Measurements from ENCODE around the gene CRYAA. TPM values are rescaled to one million over a fixed set of nuclear protein-coding genes. Genes with fewer than 3 reads are reported as not detected.

The CRYAA gene
- total RNA-seq, 1 experiment from 2014 or later, result not detected

GRCh38 chr21:43209575-43210453 is 41.0 kb downstream of the CRYAA start:
- Mint-ChIP-seq H3K4me1 (peaks cover 8% of the 10 kb centered on the region; the same call in 1 of the 2 replicates), H3K27me3 (ENCODE audit: low read depth) (peaks cover 4% of the 10 kb centered on the region; the same call in 1 of the 2 replicates), H3K4me3 (no peak overlapping the region), H3K9me3 (no peaks in the 10 kb centered on the region), H3K27ac (no peak overlapping the region), H3K36me3 (no peaks in the 10 kb centered on the region)
- ChIA-PET POLR2A (no interaction called here), CTCF (interaction anchor here (1.0 kb wide), 1 partner anchor 17 kb away, joined by 4 read pairs; no protein-coding TSS in a partner anchor)
- DNase-seq (ENCODE audit: low spot score), result peak; percentile 8
- TF ChIP-seq AFF4 (CRISPR knock-in tag; IDR thresholded peaks at IDR 0.05; ENCODE audit: borderline replicate concordance) (no peak), GABPB1 (CRISPR knock-in tag; IDR thresholded peaks at IDR 0.05) (peak; percentile 37; the same call in 1 of the 2 replicates), ZNF532 (CRISPR knock-in tag; IDR thresholded peaks at IDR 0.05; ENCODE audit: borderline replicate concordance) (no peak)
- no peak for ATAC-seq

GRCh38 chr21:43210454-43211071 is 41.8 kb downstream of the CRYAA start:
- no peak overlapping the region for H3K4me3 Mint-ChIP-seq
- DNase-seq (ENCODE audit: low spot score) (peak; percentile 5), ATAC-seq (no peak)
- no peaks in the 10 kb centered on the region for H3K9me3 Mint-ChIP-seq
- peaks cover 4% of the 10 kb centered on the region; the same call in 1 of the 2 replicates for H3K27me3 Mint-ChIP-seq (ENCODE audit: low read depth)
- CTCF ChIA-PET, result interaction anchor here (0.5 to 1.7 kb wide), 8 partner anchors 11 to 105 kb away, joined by 3 to 8 read pairs (median 5); no protein-coding TSS in a partner anchor
- H3K36me3 Mint-ChIP-seq, result no peaks in the 10 kb centered on the region
- POLR2A ChIA-PET, result no interaction called here
- H3K4me1 Mint-ChIP-seq, result peaks cover 8% of the 10 kb centered on the region; the same call in 1 of the 2 replicates
- no peak overlapping the region for H3K27ac Mint-ChIP-seq
- TF ChIP-seq FOXP4 (CRISPR knock-in tag; IDR thresholded peaks at IDR 0.05) (no peak), ZNF396 (CRISPR knock-in tag; IDR thresholded peaks at IDR 0.05; ENCODE audit: borderline replicate concordance) (no peak), HMGA2 (CRISPR knock-in tag; IDR thresholded peaks at IDR 0.05) (no peak), RORB (CRISPR knock-in tag; IDR thresholded peaks at IDR 0.05) (no peak), E2F1 (CRISPR knock-in tag; IDR thresholded peaks at IDR 0.05) (no peak), ZMAT4 (CRISPR knock-in tag; IDR thresholded peaks at IDR 0.05) (no peak), STAT6 (CRISPR knock-in tag; conservative IDR thresholded peaks at IDR 0.05; ENCODE audit: low read depth) (no peak), USF1 (CRISPR knock-in tag; IDR thresholded peaks at IDR 0.05) (no peak), ELF4 (CRISPR knock-in tag; IDR thresholded peaks at IDR 0.05; ENCODE audit: low read depth) (no peak), NR2C2 (CRISPR knock-in tag; IDR thresholded peaks at IDR 0.05) (no peak), ZNF512 (CRISPR knock-in tag; IDR thresholded peaks at IDR 0.05; ENCODE audit: borderline replicate concordance) (no peak)

Measured in WTC11 (cell line).